NCI-H345 (cell line): ENCODE results near the gene ODF2.
"Not testable (repeated sequence)": the region's sequence is repeated elsewhere in the genome, so short reads cannot be mapped to it uniquely, and the experiment has no call there.

Source experiments
- DNase-seq: peaks from one replicate; lab custom pipeline; 2025; lab: John Stamatoyannopoulos, UW

ODF2 gene

DNA sequence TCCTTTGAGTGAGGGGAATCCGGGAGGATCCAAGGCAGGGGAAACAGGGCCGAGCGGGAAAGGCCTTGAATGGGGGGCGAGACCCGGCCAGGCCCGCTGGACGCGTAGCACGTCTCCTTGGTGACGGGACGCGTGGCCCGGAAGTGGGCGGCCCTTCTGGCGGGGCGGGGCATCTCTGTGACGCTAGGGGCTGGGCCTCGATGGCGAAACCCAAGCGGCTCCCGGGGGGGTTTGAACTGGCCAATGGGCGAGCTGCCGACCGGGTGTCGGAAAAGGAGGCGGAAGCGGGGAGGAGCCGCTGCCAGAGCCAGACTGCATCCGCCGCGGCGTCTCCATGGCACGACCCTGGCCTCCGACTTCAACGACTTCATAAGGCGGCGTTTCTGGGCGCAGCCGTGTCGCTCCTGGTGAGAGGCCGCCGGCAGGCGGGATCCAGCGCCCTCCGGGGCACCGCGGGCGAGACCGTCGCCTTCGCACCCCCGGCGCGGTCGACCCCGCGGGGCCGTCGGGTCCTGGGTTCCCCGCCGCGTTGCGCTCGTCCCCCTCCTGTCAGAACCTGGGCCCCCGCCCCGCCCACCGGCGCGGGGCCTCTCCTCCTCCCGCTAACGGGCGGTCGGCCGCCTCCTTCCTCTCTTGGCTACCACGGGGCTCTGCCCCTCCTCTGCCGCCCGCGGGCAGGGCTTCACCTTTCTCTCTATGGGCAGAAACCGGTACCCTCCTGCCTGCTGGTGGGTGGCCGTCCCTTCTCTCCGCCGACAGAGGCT is at the start of gene ODF2:
TSS of gene ODF2 (plus strand) at position 158 of the 764 bp plus-strand sequence. CDS start at position 244, 86 bp downstream.
- peak; percentile 99 for DNase-seq

DNA sequence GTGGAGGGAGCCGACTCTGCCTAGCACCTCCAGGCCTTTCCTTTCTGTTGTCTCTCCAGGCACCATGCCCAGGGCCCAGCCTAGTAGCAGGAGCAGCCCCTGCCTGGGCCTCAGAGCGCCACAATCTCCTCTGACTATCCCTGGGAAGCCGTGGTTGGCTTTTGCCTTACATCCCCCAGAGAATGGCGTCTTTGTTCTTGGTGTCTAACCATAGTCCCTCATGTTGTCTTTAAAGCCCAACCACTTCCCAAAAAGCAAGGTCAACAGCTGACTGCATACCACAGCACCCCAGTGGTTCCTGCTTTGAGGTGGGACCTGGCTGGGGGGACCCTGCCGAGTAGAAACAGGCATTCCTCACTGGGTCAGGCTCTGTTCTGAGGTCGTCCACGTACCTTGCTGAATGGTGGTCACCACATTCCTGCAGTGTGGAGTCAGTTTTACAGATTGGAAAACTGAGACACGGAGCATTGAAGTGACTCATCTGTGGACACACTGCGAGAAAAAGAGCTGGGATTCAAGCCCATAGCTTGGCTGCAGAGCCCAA is 48.9 kb upstream of the ODF2 start:
- no peak for DNase-seq

DNA sequence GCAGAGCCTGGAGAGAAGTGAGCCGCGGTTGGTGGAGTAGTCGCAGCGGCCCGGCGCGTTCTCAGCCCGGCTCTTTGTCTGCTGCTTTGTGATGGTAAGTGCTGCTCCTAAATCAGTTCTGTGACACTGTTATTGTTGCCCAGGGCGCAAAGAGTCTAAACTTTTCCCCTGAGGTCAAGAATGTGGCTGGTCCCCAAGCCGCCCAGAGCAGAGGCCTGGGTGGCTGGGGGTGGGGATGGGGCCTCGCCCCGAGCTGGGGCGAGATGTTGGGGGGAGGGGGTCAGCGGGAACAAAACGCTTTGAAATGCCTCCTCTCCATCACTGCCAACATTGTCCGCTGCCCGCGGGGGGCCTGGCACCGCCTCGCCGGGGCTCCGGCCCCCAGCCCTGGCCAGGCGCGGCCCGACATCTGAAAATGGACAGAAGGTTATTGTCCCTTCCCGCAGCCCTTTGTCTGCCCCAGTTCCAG is 46.8 kb upstream of the ODF2 start:
- DNase-seq: no peak

GRCh38 chr9:128409450-128409849 is 46.4 kb upstream of the ODF2 start:
- no peak for DNase-seq

GRCh38 chr9:128409978-128410377 is 45.8 kb upstream of the ODF2 start:
- DNase-seq: no peak

GRCh38 chr9:128411364-128412119 is 44.3 kb upstream of the ODF2 start:
- no peak for DNase-seq

DNA sequence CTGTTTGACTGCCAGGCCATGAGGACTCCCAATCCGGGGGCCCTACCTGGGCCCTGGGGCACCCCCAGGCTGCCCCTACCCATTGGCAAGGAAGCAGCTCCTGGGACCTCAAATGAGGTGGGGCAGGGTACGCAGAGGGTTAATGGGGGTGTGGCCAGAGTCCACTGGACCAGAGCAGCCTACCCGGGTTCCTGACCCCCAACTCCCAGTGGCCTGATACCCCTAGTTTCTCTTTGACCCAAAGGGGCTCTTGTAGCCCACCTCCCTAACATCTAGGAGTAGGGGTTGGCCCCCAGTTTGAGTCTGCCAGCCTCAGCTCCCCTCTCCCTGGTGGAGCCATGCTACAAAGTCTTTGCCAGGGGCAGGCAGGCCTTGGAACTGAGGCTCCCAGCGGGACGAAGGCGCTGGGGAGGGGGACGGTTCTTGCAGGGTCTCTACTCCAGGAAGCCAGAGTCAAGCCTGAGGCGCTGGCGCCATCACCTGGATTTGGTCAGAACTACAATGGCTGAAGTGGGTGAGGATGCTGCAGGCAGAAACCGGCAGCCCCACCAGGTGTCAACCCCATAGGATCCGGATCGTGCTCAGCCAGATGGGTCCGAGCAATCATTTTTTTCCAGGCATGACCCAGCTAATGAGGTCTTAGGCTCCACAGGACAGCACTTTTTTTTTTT is 43.6 kb upstream of the ODF2 start:
- DNase-seq: peak; percentile 78

DNA sequence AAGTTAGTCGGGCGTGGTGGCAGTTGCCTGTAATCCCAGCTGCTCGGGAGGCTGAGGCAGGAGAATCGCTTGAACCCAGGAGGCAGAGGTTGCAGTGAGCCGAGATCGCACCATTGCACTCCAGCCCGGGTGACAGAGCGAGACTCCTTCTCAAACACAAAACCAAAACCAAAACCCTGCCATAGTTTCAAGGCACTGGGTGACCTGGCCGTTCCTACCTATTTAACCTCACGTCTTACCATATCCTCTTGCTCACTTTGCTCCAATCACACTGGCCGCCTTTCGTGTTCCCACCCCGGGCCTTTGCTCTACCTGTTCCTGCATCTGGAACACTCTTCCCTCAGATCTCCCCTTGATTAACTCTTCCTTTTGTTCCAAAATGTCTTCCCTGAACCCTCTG is 42.1 kb upstream of the ODF2 start:
- DNase-seq: not testable (repeated sequence)

DNA sequence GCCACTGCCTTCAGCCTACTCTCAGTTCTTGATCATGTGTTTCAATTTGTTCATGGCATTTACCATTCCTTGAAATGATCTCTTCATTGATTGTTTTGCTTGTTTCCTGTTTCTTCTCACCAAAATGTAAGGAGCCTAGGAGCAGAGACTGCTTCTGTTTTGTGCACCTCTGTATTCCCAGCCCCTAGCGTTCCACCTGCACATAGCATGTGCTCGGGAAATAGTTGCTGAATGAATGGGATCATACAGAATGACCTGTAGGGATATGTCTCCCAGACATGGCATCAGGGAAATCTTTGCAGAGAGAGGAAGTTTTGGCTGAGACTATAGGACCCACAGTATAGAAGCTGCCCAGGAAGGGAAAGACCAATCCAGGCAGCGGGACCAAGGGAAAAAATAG is 41.3 kb upstream of the ODF2 start:
- no peak for DNase-seq

GRCh38 chr9:128415281-128415680 is 40.5 kb upstream of the ODF2 start:
- no peak for DNase-seq

DNA sequence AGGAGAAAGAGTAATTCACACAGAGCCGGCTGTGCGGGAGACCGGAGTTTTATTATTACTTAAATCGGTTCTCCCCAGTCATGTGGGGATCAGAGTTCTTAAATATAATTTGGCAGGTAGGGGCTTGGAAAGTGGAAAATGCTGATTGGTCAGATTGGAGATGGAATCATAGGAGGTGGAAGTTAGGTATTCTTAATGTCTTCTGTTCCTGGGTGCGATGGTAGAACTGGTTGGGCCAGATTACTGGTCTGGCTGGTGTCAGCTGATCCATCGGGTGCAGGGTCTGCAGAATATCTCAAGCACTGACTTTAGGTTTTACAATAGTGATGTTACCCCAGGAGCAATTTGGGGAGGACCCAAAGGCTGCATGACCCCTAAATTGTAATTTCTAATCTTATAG is 39.8 kb upstream of the ODF2 start:
- no peak for DNase-seq

DNA sequence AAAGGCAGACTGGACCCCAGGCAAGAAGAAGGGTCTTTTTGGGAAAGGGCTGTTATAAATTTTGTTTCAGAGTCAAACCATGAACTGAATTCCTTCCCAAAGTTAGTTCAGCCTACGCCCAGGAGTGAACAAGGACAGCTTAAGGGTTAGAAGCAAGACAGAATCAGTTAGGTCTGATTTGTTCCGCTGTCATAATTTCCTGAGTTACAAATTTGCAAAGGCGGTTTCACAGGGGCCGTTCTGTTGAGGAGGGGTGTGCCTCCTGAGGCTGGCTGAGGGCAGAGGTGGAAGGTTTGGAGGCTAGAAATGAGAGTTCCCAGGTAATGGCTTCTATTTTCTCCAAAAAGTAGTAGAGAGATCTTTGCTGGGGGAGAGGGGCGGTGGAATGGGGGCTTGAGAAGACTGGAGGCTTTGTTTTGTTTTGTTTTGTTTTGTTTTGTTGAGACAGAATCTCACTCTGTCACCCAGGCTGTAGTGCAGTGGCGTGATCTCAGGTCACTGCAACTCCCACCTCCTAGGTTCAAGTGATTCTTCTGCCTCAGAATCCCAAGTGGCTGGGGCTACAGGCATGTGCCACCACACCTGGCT is 39.3 kb upstream of the ODF2 start:
- no peak for DNase-seq

DNA sequence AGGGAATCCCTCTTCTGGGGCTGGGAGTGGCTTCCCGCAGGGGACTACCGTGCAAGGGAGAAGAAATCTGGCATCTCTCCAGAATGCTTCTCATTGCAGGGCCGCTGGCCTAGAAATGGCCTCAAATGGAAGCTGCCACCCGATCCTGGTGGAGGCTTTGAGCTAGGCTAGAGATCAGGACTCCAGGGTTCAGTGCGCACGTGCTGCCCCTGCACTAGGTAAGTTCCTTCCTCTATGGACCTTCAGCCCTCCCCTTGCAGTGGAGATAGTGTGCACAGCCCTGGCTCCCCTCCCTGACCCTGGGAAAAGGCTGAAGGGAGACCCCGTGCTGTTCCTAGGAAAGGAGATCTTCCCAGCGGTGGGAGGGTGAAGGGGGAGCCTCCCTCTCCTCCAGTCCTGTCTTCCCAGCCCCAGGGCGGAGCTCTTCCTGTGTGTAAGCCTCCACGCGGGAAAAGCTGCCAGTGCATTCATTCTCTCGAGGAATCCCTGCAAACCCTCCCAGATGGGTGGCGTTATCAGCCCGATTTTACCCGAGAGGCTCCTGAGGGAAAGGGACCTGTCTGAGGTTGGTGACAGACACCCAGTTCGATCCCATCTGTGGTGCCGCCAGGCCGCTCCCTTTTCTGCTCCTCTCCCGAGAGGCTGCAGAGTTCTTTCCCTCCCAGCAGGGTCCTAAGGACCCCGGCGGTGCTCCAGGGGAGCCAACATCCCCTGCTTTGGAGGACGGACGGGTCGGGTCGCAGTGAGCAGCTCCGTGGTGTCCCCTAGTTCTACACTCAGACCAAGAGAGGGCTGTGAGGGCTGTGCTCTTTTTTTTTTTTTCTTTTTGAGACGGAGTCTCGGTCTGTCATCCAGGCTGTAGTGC is 36.5 kb upstream of the ODF2 start:
- DNase-seq: peak; percentile 93

GRCh38 chr9:128420060-128420650 is 35.7 kb upstream of the ODF2 start:
- peak; percentile 49 for DNase-seq

DNA sequence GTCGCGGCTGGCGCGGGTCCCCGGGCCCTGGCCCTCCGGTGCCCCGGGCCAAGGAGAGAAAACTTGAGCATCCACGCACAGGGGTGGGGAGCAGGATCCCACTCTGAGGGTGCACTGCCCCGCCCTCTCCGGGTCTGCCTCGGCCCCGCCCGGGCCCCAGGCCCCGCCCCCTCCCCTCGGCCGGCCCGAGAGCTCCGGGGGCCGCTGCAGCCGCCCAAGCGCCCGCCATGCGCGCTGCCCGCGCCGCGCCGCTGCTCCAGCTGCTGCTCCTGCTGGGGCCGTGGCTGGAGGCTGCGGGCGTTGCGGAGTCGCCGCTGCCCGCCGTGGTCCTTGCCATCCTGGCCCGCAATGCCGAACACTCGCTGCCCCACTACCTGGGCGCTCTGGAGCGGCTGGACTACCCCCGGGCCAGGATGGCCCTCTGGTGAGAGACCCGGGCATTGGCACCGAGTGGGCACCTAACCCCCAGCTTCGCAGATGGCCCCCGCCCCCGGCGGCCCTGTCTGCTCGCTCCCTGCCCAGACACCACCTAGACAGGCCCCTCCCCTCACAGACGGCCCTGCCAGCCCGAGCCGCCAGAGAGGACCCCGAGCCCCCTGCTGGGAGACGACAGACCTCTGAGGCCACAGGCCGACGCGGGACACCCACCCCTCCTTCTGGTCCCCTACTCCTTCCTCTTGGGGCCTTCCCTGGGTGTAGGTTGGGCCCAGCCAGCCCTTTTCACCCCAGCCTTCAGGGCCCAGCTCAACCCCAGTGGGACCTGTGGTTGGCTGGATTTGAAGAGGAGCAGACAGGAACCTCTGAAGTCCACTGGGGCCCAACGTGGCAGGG is 34.9 kb upstream of the ODF2 start, which contains the start of gene CERCAM:
TSS of gene CERCAM (plus strand) at position 207 of the 831 bp plus-strand sequence. CDS start at position 228, 21 bp downstream.
- DNase-seq: peak; percentile 50

- DNase-seq: no peak
Measured at GRCh38 chr9:128421482-128421996, 34.3 kb upstream of the ODF2 start.

- DNase-seq: not testable (repeated sequence)
Measured at GRCh38 chr9:128422022-128422782, 33.6 kb upstream of the ODF2 start.

- no peak for DNase-seq
Measured at GRCh38 chr9:128422783-128423150, 33.0 kb upstream of the ODF2 start.

GRCh38 chr9:128423356-128423755 is 32.5 kb upstream of the ODF2 start:
- not testable (repeated sequence) for DNase-seq
